DMS 273 (cell line): ENCODE measurements around the gene PODNL1.
A peak's percentile ranks its signal among the peaks of the same experiment; 100 is the strongest.
"Not testable (repeated sequence)": the region's sequence is repeated elsewhere in the genome, so short reads cannot be mapped to it uniquely, and the experiment has no call there.

Source experiments
- DNase-seq: peaks from one replicate; lab custom pipeline; 2025; ENCODE audit not compliant: unreplicated experiment; lab: John Stamatoyannopoulos, UW

Gene PODNL1

DNA sequence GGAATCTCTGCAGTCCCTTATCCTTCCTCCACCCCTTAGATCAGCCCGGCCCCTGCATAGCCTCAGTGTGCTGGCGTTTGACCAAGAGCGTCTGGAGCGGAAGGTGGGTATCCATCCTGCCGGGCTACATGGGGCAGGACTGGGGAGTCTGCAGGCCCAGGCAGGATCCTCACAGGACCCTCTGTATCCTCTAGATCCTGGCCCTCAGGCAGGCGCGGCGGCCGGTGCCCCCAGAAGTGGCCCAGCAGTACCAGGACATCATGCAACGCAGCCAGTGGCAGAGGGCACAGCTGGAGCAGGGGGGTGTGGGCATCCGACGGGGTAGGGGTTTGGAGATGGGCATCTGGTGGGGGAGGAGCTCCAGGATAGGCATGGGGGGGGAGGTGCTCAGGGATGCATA lies 8.9 kb downstream of the PODNL1 start:
- DNase-seq: peak; percentile 70

GRCh38 chr19:13926715-13927114 lies 11.5 kb downstream of the PODNL1 start:
- DNase-seq: no peak

GRCh38 chr19:13926010-13926409 lies 12.2 kb downstream of the PODNL1 start:
- DNase-seq: no peak

- DNase-seq: no peak
These were observed 14.8 kb downstream of the PODNL1 start for GRCh38 chr19:13923194-13923987.

DNA sequence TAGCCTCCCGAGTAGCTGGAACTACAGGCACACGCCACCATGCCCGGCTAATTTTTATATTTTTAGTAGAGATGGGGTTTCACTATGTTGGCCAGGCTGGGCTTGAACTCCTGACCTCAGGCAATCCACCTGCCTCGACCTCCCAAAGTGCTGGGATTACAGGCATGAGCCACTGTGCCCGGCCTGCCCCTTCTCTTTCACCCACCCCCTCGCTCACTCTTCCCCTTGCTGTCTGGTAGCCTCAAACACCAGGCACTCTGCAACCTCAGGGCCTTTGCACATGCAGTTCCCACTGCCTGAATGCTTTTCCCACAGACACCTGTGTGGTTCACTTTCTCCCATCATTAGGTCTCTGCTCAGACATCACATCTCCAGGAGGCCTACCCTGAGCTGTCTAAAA lies 16.1 kb downstream of the PODNL1 start:
- DNase-seq: not testable (repeated sequence)

DNA sequence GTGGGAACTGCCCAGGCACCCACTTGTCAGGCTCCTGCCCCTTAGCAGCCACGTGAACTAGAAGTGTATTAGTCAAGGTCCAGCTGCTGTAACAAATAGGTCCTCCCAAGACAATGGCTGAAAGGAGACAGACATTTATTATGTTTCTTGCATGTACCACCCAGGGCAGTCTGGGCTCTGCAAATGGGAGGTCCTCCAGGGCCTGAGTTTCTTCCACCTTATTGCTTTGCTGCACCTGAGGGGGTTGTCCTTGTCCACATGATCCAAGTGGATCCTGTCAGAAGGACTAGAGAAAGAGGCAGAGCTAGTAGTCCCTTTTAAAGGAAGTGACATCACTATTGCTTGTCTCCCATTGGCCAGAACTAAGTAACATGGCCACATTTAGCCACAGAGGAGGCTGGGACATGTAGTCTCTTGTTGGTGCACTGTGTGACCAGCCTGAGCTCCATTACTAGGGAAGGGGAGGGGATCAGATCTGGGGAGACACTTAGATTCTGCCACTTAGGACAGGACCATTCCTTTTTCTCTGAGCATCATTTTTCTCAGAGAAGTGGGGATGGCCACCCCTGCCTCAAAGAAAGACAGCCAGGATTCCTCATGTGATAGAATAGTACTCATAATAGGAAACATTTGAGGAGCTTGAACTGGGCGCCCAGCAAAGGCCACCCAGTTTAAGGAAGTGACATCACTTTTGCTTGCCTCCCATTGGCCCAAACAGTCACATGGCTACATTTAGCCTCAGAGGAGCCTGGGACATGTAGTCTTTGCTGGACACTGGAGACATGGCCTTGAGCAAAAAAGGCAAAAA lies 17.1 kb downstream of the PODNL1 start:
- peak; percentile 80 for DNase-seq

DNA sequence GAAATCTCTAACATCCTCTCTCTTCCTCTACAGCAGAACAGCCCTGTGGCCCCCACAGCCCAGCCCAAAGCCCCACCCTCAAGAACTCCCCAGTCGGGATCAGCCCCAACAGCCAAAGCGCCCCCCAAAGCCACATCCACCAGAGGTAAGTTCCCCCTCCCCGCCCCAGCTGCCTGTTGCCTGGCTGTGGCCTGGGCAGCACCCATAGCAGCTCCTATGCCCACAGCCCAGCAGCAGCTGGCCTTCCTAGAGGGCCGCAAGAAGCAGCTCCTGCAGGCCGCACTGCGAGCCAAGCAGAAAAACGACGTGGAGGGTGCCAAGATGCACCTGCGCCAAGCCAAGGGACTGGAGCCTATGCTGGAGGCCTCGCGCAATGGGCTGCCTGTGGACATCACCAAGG lies 17.7 kb downstream of the PODNL1 start:
- no peak for DNase-seq

DNA sequence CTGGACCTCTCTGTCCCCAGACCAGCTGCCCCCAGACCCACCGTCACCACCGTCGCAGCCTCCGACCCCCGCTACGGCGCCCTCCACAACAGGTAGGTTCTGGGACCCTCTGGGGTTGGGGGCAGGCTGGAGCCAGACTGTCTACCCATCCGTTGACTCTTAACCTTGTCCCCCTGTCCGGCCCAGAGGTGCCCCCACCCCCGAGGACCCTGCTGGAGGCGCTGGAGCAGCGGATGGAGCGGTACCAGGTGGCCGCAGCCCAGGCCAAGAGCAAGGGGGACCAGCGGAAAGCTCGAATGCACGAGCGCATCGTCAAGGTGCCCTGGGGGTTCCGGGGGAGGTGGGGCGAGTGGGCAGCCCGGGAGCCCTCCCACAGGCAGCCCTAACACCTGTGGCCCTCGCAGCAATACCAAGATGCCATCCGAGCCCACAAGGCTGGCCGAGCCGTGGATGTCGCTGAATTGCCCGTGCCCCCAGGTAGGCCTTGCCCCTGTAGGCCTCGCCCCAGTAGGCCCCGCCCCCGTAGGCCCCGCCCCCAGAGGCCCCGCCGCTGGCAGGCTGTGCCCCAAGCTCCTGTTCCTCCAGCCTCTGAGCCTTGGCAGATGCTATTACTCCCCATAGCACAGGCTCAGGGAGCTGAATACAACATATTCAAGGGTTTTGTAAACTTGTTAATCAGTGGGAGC lies 19.3 kb downstream of the PODNL1 start:
- DNase-seq: no peak

DNA sequence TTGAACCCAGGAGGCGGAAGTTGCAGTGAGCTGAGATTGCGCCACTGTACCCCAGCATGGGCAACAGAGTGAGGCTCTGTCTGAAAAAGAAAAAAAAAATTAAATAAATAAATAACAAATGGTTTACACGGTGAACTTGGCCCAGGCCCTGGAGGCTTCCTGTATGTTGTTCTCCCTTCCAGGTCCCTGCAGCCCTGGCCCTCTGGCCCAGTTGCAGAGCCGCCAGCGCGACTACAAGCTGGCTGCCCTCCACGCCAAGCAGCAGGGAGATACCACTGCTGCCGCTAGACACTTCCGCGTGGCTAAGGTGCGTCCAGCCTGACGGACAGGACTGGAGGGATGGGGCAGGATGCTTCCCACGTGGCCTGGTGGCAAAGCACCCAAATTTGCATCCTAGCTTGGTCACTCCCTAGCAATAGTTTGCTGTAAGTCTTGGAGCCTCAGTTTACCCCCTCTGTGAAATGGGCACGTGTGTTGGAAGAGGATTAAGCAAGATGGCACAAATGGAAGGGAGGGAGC lies 20.3 kb downstream of the PODNL1 start:
- no peak for DNase-seq

DNA sequence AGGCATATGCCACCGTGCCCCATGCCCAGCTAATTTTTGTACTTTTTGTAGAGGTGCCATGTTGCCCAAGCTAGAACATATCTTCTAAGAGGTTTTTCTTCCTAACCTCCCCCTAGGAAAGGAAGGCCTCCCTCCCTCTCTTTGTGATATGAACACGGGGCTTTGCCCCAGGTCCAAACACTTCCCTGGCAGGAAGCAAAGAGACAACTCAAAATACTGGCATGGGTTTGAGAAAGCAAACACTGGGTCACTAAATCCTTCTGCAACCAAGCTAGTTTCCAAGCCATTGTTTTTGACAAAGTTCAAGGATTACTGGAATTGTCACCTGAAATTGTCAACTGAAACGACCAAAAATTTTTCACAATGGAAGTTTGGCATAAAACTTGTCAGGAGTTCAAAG lies 23.4 kb downstream of the PODNL1 start:
- DNase-seq: no peak

- no peak for DNase-seq
These were observed 24.9 kb downstream of the PODNL1 start for GRCh38 chr19:13913352-13913751.

DNA sequence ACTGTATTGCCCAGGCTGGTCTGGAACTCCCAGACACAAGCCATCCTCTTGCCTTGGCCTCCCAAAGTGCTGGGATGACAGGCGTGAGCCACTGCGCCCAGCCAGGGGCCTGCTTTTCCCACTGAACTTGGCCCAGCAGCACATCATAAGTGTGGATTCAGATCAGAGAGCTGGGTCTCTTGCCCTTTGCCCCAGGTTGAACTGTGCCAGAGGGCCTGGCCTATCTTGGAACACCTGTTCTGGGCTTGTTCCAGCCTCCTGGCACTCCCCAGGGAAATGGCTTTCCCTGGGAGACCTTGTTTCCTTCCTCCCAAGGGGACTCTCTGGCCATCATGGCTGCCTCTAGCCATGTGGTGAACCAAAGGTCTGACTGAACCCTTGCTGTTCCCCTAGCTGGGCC lies 28.8 kb downstream of the PODNL1 start:
- no peak for DNase-seq

DNA sequence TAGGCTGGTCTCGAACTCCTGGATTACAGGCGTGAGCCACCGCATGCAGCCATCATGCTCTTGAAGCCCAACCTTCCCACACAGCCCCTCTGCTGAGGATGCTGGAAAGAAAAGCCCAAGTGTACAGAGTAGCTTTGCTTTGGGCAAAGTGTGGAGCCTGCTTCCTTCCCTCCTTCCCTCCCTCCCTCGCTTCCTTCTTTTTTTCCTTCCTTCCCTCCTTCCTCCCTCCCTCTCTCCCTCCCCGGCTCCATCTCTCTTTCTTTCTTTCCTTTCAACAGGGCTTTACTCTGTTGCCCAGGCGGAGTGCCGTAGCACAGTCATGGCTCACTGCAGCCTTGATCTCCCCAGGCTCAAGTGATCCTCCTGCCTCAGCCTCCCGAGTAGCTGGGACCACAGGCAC lies 29.5 kb downstream of the PODNL1 start:
- no peak for DNase-seq

DNA sequence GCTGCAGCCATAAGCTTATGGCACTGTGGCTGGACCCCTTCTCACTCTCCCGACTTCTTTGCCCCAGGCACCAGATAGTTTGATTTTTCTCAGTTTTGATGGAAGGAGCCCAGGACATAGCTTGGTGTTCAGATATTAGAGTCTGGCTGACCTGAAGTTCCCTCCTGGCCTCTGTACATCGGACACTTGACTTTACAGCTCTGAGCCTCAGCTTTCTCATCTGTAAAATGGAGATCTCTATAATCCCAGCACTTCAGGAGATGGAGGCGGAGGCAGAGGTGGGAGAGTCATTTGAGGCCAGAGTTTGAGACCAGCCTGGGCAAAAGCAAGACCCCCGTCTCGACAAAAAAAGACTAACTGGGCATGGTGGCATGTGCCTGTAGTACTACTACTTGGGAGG lies 31.3 kb downstream of the PODNL1 start:
- no peak for DNase-seq

DNA sequence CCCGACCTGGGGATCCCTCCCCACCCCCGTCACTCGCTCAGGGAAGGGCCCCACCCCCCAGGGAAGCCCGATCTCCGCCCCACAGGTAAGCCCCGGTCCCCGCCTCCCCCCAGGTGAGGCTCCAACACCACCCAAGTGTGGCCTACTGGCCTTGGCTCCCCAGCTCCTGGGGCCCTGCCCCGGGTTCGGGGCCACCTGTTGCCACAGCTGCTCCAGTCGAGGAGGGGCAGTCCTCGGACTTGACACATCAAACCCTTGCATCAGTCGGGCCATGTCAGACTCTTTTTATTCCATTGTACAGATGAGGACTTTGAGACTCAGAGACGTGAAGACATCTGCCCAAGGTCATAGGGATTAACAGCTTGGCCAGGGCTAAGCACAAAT lies 31.7 kb downstream of the PODNL1 start:
- DNase-seq: peak; percentile 45

DNA sequence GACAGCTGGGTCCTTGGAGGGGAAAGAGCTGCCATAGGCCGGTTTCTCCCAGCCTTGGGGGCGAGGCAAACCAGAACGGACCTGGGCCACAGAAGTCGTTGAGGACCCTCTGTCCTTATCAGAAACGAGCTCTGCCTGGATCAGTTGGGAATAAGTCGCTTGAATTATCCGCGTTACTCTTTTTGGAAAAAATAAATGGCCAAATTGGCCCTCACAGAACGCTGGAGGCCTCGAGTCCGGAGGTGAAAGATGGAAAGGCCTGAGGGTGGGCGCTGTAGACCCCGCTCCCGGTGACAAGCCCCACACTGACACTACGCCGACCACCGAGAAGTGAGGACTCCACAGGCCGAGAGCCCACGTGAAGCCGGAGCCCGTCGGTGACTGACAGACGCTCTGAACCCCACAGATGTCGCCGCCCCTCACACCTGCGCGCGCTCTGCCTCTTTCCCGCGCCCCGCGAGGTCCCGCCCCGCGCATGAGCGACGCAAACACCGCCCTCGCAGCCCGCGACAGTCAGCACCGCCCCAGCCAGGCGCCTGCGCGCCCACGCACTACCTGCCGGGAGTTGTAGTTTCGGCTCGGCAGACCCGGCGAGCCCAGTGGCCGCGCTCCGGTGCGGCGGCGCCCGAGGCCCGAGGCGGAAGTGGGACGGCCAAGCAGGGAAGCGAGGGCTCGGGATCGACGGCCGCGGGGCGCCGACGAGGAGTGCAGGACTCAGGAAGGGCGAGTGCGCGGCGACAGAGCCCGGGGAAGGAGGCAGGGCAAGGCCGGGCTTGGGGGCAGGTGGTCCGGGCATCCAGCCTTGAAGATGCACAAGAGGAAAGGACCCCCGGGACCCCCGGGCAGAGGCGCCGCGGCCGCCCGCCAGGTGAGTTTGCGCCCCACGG lies 32.3 kb downstream of the PODNL1 start, which contains the start of the genes BRME1 and CC2D1A:
Gene BRME1, minus strand, starts transcription at position 484 of the 887 bp plus-strand sequence. CDS start 1,225 bp downstream, outside the sequence.
Gene CC2D1A, plus strand, starts transcription at position 568 of the 887 bp plus-strand sequence. Its CDS starts 241 bp downstream, at position 809.
- DNase-seq: peak; percentile 96

GRCh38 chr19:13902993-13903555 lies 35.1 kb downstream of the PODNL1 start:
- DNase-seq: peak; percentile 39

- DNase-seq: no peak
These were observed 38.2 kb downstream of the PODNL1 start for GRCh38 chr19:13899912-13900584.

DNA sequence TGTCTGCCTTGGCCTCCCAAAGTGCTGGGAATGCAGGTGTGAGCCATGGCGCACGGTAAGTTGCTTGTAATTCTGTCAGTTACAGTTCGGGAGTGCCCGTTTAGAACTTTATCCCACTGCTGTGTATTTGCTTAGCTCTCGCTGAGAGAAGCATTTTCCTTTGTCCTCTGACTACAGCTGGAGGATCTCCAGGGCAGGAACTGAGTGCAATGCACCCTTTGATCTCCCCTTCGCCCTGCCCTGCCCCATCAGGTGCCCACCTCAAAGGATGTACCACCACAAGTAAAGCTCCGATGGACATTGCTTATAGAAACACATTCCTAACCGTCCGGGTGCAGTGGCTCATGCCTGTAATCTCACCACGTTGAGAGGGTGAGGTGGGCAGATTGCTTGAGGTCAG lies 38.8 kb downstream of the PODNL1 start:
- no peak for DNase-seq
